ENCODE measurements around the gene PTPRN2. TPM values are rescaled to one million over a fixed set of nuclear protein-coding genes. Genes with fewer than 3 reads are reported as not detected.

The PTPRN2 gene
- total RNA-seq, 1 experiment from 2014 or later = 2.1 TPM

DNA sequence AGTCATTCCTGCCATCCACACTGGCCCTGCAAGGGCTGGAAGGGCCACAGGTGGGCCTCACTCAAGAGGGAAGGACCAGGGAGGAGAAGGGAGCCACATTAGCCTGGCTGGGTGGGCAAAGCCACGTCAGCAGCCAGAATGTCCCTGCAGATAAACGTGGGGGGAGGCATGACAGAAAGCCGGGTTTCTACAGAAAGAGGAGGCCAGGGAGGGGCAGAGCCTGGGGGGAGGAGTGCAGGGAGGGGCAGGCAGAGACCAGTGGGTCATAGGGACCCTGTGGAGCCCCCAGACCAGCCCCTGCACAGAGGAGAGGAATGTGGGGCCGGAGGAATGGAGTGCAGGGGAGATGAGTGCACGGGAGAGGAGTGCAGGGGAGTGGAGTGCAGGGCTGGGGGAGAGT is 590.2 kb downstream of the PTPRN2 start:
- Histone ChIP-seq H3K9ac (ENCODE audit: low read length) (no peak overlapping the region), H3K79me2 (ENCODE audit: insufficient read depth, low read length) (no peaks in the 10 kb centered on the region), H3K4me2 (ENCODE audit: low read length) (no peak overlapping the region), H3K27me3 (ENCODE audit: insufficient read depth, low read length) (no peaks in the 10 kb centered on the region; the same call in 1 of the 2 replicates), H3K36me3 (ENCODE audit: control insufficient read depth in 1 of 2, insufficient read depth in 2 of 2, low read length in 2 of 2) (no peaks in the 10 kb centered on the region), H3K9me2 (ENCODE audit: insufficient read depth) (no peaks in the 10 kb centered on the region), H2AFZ (ENCODE audit: low read depth, low read length, poor library complexity, severe bottlenecking) (no peak overlapping the region), H3K9me3 (ENCODE audit: control insufficient read depth in 1 of 2, insufficient read depth in 1 of 2, low read depth in 1 of 2, low read length in 2 of 2) (no peaks in the 10 kb centered on the region), H3K4me1 (ENCODE audit: control insufficient read depth in 1 of 2, insufficient read depth in 2 of 2, low read length in 2 of 2) (peaks cover 8 to 13% of the 10 kb centered on the region in 2 experiments), H3K27ac (ENCODE audit: low read depth, low read length) (no peak overlapping the region), H4K20me1 (ENCODE audit: insufficient read depth) (no peaks in the 10 kb centered on the region), H3K4me3 (replicated peaks in 1 of 2; ENCODE audit: low read depth in 1 of 2, low read length in 2 of 2) (no peak overlapping the region)
- ChIA-PET CTCF (no interaction called here), RAD21 (ENCODE audit: low non-redundant PET in 1 of 2, low total read pairs in 2 of 2, uncharacterized antibody in 2 of 2, unreplicated experiment in 2 of 2) (no interaction called here), POLR2A (no interaction called here)
- no TSS peak for BruUV-seq (replicated peaks)
- TF ChIP-seq EGR1 (IDR thresholded peaks at IDR 0.05; ENCODE audit: low read depth) (no peak), SIN3A (IDR thresholded peaks at IDR 0.05; ENCODE audit: low read depth) (no peak), POLR2AphosphoS5 (IDR thresholded peaks at IDR 0.05; ENCODE audit: low read depth, low read length) (no peak), SRF (IDR thresholded peaks at IDR 0.05; ENCODE audit: low read depth) (no peak), ELF1 (IDR thresholded peaks at IDR 0.05; ENCODE audit: borderline replicate concordance, low read depth) (no peak), YY1 (IDR thresholded peaks at IDR 0.05; ENCODE audit: extremely low read depth, insufficient replicate concordance, low read depth, low read length) (no peak), ZNF274 (IDR thresholded peaks at IDR 0.05; ENCODE audit: low read depth, low read length) (no peak), RAD21 (IDR thresholded peaks at IDR 0.05; ENCODE audit: low read depth) (no peak), EZH2phosphoT487 (IDR thresholded peaks at IDR 0.05; ENCODE audit: borderline replicate concordance) (no peak), CEBPB (IDR thresholded peaks at IDR 0.05; ENCODE audit: low read depth) (no peak), TCF7L2 (IDR thresholded peaks at IDR 0.05; ENCODE audit: borderline replicate concordance, extremely low read depth, insufficient read depth, insufficient read length) (no peak), ZFX (IDR thresholded peaks at IDR 0.05) (no peak), FOSL1 (IDR thresholded peaks at IDR 0.05; ENCODE audit: low read depth) (no peak), CBX3 (IDR thresholded peaks at IDR 0.05; ENCODE audit: low read depth) (no peak)
- TF ChIP-seq, protein P1, sequence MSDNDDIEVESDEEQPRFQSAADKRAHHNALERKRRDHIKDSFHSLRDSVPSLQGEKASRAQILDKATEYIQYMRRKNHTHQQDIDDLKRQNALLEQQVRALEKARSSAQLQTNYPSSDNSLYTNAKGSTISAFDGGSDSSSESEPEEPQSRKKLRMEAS (IDR thresholded peaks at IDR 0.05) = no peak
- TF ChIP-seq, protein P2, sequence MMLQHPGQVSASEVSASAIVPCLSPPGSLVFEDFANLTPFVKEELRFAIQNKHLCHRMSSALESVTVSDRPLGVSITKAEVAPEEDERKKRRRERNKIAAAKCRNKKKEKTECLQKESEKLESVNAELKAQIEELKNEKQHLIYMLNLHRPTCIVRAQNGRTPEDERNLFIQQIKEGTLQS (IDR thresholded peaks at IDR 0.05) = no peak
- TF ChIP-seq, protein P3, sequence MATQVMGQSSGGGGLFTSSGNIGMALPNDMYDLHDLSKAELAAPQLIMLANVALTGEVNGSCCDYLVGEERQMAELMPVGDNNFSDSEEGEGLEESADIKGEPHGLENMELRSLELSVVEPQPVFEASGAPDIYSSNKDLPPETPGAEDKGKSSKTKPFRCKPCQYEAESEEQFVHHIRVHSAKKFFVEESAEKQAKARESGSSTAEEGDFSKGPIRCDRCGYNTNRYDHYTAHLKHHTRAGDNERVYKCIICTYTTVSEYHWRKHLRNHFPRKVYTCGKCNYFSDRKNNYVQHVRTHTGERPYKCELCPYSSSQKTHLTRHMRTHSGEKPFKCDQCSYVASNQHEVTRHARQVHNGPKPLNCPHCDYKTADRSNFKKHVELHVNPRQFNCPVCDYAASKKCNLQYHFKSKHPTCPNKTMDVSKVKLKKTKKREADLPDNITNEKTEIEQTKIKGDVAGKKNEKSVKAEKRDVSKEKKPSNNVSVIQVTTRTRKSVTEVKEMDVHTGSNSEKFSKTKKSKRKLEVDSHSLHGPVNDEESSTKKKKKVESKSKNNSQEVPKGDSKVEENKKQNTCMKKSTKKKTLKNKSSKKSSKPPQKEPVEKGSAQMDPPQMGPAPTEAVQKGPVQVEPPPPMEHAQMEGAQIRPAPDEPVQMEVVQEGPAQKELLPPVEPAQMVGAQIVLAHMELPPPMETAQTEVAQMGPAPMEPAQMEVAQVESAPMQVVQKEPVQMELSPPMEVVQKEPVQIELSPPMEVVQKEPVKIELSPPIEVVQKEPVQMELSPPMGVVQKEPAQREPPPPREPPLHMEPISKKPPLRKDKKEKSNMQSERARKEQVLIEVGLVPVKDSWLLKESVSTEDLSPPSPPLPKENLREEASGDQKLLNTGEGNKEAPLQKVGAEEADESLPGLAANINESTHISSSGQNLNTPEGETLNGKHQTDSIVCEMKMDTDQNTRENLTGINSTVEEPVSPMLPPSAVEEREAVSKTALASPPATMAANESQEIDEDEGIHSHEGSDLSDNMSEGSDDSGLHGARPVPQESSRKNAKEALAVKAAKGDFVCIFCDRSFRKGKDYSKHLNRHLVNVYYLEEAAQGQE (IDR thresholded peaks at IDR 0.05; ENCODE audit: low read depth) = no peak
- TF ChIP-seq, protein P4, sequence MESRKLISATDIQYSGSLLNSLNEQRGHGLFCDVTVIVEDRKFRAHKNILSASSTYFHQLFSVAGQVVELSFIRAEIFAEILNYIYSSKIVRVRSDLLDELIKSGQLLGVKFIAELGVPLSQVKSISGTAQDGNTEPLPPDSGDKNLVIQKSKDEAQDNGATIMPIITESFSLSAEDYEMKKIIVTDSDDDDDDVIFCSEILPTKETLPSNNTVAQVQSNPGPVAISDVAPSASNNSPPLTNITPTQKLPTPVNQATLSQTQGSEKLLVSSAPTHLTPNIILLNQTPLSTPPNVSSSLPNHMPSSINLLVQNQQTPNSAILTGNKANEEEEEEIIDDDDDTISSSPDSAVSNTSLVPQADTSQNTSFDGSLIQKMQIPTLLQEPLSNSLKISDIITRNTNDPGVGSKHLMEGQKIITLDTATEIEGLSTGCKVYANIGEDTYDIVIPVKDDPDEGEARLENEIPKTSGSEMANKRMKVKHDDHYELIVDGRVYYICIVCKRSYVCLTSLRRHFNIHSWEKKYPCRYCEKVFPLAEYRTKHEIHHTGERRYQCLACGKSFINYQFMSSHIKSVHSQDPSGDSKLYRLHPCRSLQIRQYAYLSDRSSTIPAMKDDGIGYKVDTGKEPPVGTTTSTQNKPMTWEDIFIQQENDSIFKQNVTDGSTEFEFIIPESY (IDR thresholded peaks at IDR 0.05; ENCODE audit: extremely low read depth, insufficient replicate concordance, low read length) = no peak
- DNase-seq (ENCODE audit: low read depth, low spot score) (no peak), ATAC-seq (no peak)
- intact Hi-C loops (cut with micrococcal nuclease) = no loop called here
